A673 (cell line): ENCODE data around the gene ARL3.
"Not testable (repeated sequence)": the region's sequence is repeated elsewhere in the genome, so short reads cannot be mapped to it uniquely, and the experiment has no call there.

Experiments used
- EZH2 ChIP-seq: fragments of 200-600 bp; sonication (generic); IDR thresholded peaks from 2 replicates; pipeline ENCODE4 v1.6.1; 2017; ENCODE audit warnings: borderline replicate concordance, low read depth, mild to moderate bottlenecking, mixed read lengths, antibody characterized with exemption, low read length; ENCODE audit not compliant: poor library complexity, severe bottlenecking
- TF ChIP-seq, protein P1 (sequence below): fragments of 300-800, 200-600 bp; sonication (generic); conservative IDR thresholded peaks from 2 replicates; pipeline ENCODE4 v1.5.1; 2017; ENCODE audit warnings: low read depth, mild to moderate bottlenecking, antibody characterized with exemption, low read length, moderate library complexity, mixed read lengths

- TF ChIP-seq, protein P1, sequence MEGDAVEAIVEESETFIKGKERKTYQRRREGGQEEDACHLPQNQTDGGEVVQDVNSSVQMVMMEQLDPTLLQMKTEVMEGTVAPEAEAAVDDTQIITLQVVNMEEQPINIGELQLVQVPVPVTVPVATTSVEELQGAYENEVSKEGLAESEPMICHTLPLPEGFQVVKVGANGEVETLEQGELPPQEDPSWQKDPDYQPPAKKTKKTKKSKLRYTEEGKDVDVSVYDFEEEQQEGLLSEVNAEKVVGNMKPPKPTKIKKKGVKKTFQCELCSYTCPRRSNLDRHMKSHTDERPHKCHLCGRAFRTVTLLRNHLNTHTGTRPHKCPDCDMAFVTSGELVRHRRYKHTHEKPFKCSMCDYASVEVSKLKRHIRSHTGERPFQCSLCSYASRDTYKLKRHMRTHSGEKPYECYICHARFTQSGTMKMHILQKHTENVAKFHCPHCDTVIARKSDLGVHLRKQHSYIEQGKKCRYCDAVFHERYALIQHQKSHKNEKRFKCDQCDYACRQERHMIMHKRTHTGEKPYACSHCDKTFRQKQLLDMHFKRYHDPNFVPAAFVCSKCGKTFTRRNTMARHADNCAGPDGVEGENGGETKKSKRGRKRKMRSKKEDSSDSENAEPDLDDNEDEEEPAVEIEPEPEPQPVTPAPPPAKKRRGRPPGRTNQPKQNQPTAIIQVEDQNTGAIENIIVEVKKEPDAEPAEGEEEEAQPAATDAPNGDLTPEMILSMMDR: not testable (repeated sequence)
- not testable (repeated sequence) for TF ChIP-seq EZH2
These were observed 18.8 kb downstream of the ARL3 start for GRCh38 chr10:102695401-102695800.
